ENCODE results near the gene PXDN.

DNA sequence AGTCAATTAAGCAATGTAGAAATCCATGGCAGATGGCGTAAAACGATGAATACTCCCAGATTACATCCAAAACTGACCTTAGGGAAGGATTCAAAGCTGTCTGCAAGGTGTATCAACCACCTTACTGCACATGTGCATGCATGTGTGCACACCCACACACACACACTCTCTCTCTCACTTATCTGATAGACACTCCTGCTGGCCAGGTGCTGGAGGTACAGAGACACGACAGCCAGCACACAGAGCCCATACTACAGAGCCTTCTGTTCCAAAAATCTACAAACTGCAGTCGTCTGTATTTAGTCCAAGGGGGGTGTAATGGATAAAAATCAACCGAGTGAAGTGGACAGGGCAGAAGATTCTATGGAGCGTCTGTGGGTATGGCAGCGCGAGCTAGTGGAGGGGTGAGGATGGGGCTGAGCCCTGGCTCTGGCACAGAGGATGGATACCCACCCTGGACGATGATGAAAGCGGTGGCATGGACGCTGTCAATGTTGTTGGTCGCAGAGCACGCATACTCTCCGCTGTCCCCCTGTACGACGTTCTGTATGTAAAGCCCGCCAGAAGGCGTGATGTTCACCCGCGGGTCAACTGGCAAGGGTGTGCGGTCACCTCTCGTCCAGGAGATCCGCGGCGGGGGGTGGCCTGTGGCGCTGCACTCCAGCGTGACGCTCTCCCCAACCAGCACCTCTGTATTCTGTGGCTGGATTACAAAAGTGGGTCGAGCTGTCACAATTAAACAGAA is 78.4 kb downstream of the PXDN start:
- no peak for TF ChIP-seq POLR2A (IDR thresholded peaks at IDR 0.05)
- TF ChIP-seq, protein P1, sequence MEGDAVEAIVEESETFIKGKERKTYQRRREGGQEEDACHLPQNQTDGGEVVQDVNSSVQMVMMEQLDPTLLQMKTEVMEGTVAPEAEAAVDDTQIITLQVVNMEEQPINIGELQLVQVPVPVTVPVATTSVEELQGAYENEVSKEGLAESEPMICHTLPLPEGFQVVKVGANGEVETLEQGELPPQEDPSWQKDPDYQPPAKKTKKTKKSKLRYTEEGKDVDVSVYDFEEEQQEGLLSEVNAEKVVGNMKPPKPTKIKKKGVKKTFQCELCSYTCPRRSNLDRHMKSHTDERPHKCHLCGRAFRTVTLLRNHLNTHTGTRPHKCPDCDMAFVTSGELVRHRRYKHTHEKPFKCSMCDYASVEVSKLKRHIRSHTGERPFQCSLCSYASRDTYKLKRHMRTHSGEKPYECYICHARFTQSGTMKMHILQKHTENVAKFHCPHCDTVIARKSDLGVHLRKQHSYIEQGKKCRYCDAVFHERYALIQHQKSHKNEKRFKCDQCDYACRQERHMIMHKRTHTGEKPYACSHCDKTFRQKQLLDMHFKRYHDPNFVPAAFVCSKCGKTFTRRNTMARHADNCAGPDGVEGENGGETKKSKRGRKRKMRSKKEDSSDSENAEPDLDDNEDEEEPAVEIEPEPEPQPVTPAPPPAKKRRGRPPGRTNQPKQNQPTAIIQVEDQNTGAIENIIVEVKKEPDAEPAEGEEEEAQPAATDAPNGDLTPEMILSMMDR (IDR thresholded peaks at IDR 0.05), result no peak

Data from heart left ventricle (tissue), 13 donors.